ENCODE results near the gene AMZ1.
"Not testable (repeated sequence)": the region's sequence is repeated elsewhere in the genome, so short reads cannot be mapped to it uniquely, and the experiment has no call there.

AMZ1 gene

GRCh38 chr7:2714636-2715035, 26.6 kb downstream of the AMZ1 start:
- no peak for DNase-seq

GRCh38 chr7:2715341-2716231, 27.6 kb downstream of the AMZ1 start:
- no peak for DNase-seq

GRCh38 chr7:2716488-2716887, 28.5 kb downstream of the AMZ1 start:
- no peak for DNase-seq

GRCh38 chr7:2716906-2717292, 28.9 kb downstream of the AMZ1 start:
- no peak for DNase-seq

GRCh38 chr7:2717293-2718261, 29.6 kb downstream of the AMZ1 start:
- DNase-seq = no peak

GRCh38 chr7:2718296-2718965, 30.4 kb downstream of the AMZ1 start:
- no peak for DNase-seq

- no peak for DNase-seq
Observed at GRCh38 chr7:2719007-2719406, 31.0 kb downstream of the AMZ1 start.

GRCh38 chr7:2720024-2720423, 32.0 kb downstream of the AMZ1 start:
- no peak for DNase-seq

GRCh38 chr7:2721842-2722241, 33.8 kb downstream of the AMZ1 start:
- no peak for DNase-seq

GRCh38 chr7:2722591-2722990, 34.6 kb downstream of the AMZ1 start:
- DNase-seq = no peak

GRCh38 chr7:2723138-2723850, 35.3 kb downstream of the AMZ1 start:
- DNase-seq = no peak

GRCh38 chr7:2724036-2724435, 36.0 kb downstream of the AMZ1 start:
- not testable (repeated sequence) for DNase-seq

GRCh38 chr7:2724453-2725177, 36.6 kb downstream of the AMZ1 start:
- DNase-seq = no peak

- no peak for DNase-seq
Observed at GRCh38 chr7:2725178-2726105, 37.4 kb downstream of the AMZ1 start.

GRCh38 chr7:2726316-2727018, 38.5 kb downstream of the AMZ1 start:
- no peak for DNase-seq

- DNase-seq = not testable (repeated sequence)
Observed at GRCh38 chr7:2727206-2727605, 39.2 kb downstream of the AMZ1 start.

GRCh38 chr7:2728316-2729030, 40.5 kb downstream of the AMZ1 start:
- DNase-seq = no peak

- no peak for DNase-seq
Observed at GRCh38 chr7:2729031-2729892, 41.3 kb downstream of the AMZ1 start.

Measured in EL (cell line).